Hematopoietic multipotent progenitor cell treated with erythropoietin and hydrocortisone succinate and interleukin-3 and kit ligand, for 15 days (in vitro differentiated cells): Measurements from ENCODE around the gene ZNF79.
A peak's percentile ranks its signal among the peaks of the same experiment; 100 is the strongest.

Experiments
- DNase-seq: peaks from one replicate; pipeline ENCODE4 v3.0.0-alpha.2; 2015; ENCODE audit warnings: low spot score

ZNF79 gene

GRCh38 chr9:127398275-127398647 lies 25.9 kb upstream of the ZNF79 start:
- no peak for DNase-seq

- DNase-seq: no peak
Measured at GRCh38 chr9:127398715-127399400, 25.3 kb upstream of the ZNF79 start.

GRCh38 chr9:127399736-127400269 lies 24.4 kb upstream of the ZNF79 start:
- DNase-seq: no peak

GRCh38 chr9:127402401-127403090 lies 21.6 kb upstream of the ZNF79 start:
- no peak for DNase-seq

GRCh38 chr9:127403507-127404192 lies 20.5 kb upstream of the ZNF79 start:
- no peak for DNase-seq

GRCh38 chr9:127404631-127405030 lies 19.6 kb upstream of the ZNF79 start:
- no peak for DNase-seq

GRCh38 chr9:127405344-127406125 lies 18.6 kb upstream of the ZNF79 start:
- no peak for DNase-seq

GRCh38 chr9:127406799-127407491 lies 17.2 kb upstream of the ZNF79 start:
- no peak for DNase-seq

- DNase-seq: no peak
Measured at GRCh38 chr9:127407492-127407843, 16.7 kb upstream of the ZNF79 start.

GRCh38 chr9:127411122-127411521 lies 13.1 kb upstream of the ZNF79 start:
- DNase-seq: no peak

- DNase-seq: no peak
Measured at GRCh38 chr9:127415141-127415540, 9.0 kb upstream of the ZNF79 start.

- DNase-seq: no peak
Measured at GRCh38 chr9:127415657-127416056, 8.5 kb upstream of the ZNF79 start.

GRCh38 chr9:127417131-127418036 lies 6.8 kb upstream of the ZNF79 start:
- DNase-seq: no peak

GRCh38 chr9:127418037-127418471 lies 6.1 kb upstream of the ZNF79 start:
- DNase-seq: no peak

GRCh38 chr9:127419348-127419747 lies 4.8 kb upstream of the ZNF79 start:
- DNase-seq: no peak

- no peak for DNase-seq
Measured at GRCh38 chr9:127421057-127421456, 3.1 kb upstream of the ZNF79 start.

- no peak for DNase-seq
Measured at GRCh38 chr9:127422133-127422782, 1.9 kb upstream of the ZNF79 start.

GRCh38 chr9:127422787-127423186 lies 1.4 kb upstream of the ZNF79 start:
- DNase-seq: no peak

GRCh38 chr9:127423476-127423933 lies 677 bp upstream of the ZNF79 start:
- no peak for DNase-seq

GRCh38 chr9:127424676-127424999 lies 456 bp downstream of the ZNF79 start:
- peak; percentile 33 for DNase-seq
